ENCODE measurements around the gene ZNF286A.
"Not testable (repeated sequence)": the region's sequence is repeated elsewhere in the genome, so short reads cannot be mapped to it uniquely, and the experiment has no call there.

ZNF286A gene

GRCh38 chr17:15704239-15704638 lies 4.7 kb downstream of the ZNF286A start:
- DNase-seq = not testable (repeated sequence)

- DNase-seq = not testable (repeated sequence)
Observed at GRCh38 chr17:15704813-15705212, 5.3 kb downstream of the ZNF286A start.

GRCh38 chr17:15708879-15709278 lies 9.3 kb downstream of the ZNF286A start:
- not testable (repeated sequence) for DNase-seq

- not testable (repeated sequence) for DNase-seq
Observed at GRCh38 chr17:15716601-15717563, 17.3 kb downstream of the ZNF286A start.

GRCh38 chr17:15730535-15730934 lies 31.0 kb downstream of the ZNF286A start:
- not testable (repeated sequence) for DNase-seq

- DNase-seq = not testable (repeated sequence)
Observed at GRCh38 chr17:15731900-15732299, 32.3 kb downstream of the ZNF286A start, which contains the start of gene TBC1D26. TBC1D26 (plus strand) TSS chr17:15732283; CDS start chr17:15735349, 3,066 bp downstream.

- DNase-seq = not testable (repeated sequence)
Observed at GRCh38 chr17:15733174-15733789, 33.7 kb downstream of the ZNF286A start.

GRCh38 chr17:15736578-15736977 lies 37.0 kb downstream of the ZNF286A start:
- DNase-seq = not testable (repeated sequence)

- no peak for DNase-seq
Observed at GRCh38 chr17:15738066-15738465, 38.5 kb downstream of the ZNF286A start.

GRCh38 chr17:15739259-15739658 lies 39.7 kb downstream of the ZNF286A start:
- not testable (repeated sequence) for DNase-seq

GRCh38 chr17:15740041-15740440 lies 40.5 kb downstream of the ZNF286A start:
- DNase-seq = not testable (repeated sequence)

GRCh38 chr17:15740570-15741120 lies 41.1 kb downstream of the ZNF286A start:
- DNase-seq = no peak

GRCh38 chr17:15741624-15742023 lies 42.1 kb downstream of the ZNF286A start:
- DNase-seq = no peak

- DNase-seq = no peak
Observed at GRCh38 chr17:15742051-15742795, 42.7 kb downstream of the ZNF286A start.

GRCh38 chr17:15742921-15743320 lies 43.4 kb downstream of the ZNF286A start:
- DNase-seq = no peak

GRCh38 chr17:15744074-15744676 lies 44.6 kb downstream of the ZNF286A start:
- no peak for DNase-seq

GRCh38 chr17:15744885-15745284 lies 45.3 kb downstream of the ZNF286A start:
- DNase-seq = no peak

GRCh38 chr17:15749403-15749802 lies 49.9 kb downstream of the ZNF286A start:
- not testable (repeated sequence) for DNase-seq

GRCh38 chr17:15768865-15769533 lies 69.4 kb downstream of the ZNF286A start:
- not testable (repeated sequence) for DNase-seq
